GM12872 (cell line): ENCODE data around the gene MYO15A.

Experiments used
- CTCF ChIP-seq: IDR thresholded peaks from 3 replicates; pipeline ENCODE4 v1.5.1; 2011; ENCODE audit warnings: low read depth, mild to moderate bottlenecking, low read length, moderate library complexity; ENCODE audit not compliant: insufficient read depth

Gene MYO15A

GRCh38 chr17:18197535-18198194 is 89.1 kb downstream of the MYO15A start:
- no peak for TF ChIP-seq CTCF

GRCh38 chr17:18198530-18198929 is 90.0 kb downstream of the MYO15A start:
- no peak for TF ChIP-seq CTCF

GRCh38 chr17:18201108-18201507 is 92.6 kb downstream of the MYO15A start:
- no peak for TF ChIP-seq CTCF

- TF ChIP-seq CTCF, result no peak
These were observed 94.8 kb downstream of the MYO15A start for GRCh38 chr17:18203308-18203707.

GRCh38 chr17:18205861-18206260 is 97.3 kb downstream of the MYO15A start:
- TF ChIP-seq CTCF, result no peak

GRCh38 chr17:18206962-18207361 is 98.4 kb downstream of the MYO15A start:
- TF ChIP-seq CTCF, result no peak

GRCh38 chr17:18208092-18208491 is 99.5 kb downstream of the MYO15A start:
- no peak for TF ChIP-seq CTCF
